GM12878 (cell line): ENCODE results near the gene HELZ. TPM values are rescaled to one million over a fixed set of nuclear protein-coding genes. Genes with fewer than 3 reads are reported as not detected.

Source experiments
- ATAC-seq: fragments of 200-7000 bp; cut with Tn5 transposase; 3 replicates; pipeline ENCODE4 v1.9.1; 2020; ENCODE audit warnings: mild to moderate bottlenecking, moderate library complexity
- BruUV-seq: library from RNA; stranded (reverse); fragments of 400-500 nt; replicated peaks from 2 replicates; lab custom pipeline; 2021; lab: Mats Ljungman, UMichigan
- CTCF ChIA-PET: fragments of 300-600 bp; sonication (Branson Sonifier 250); formaldehyde crosslinking; extraction: SDS; loops from one replicate; lab custom pipeline; 2021; ENCODE audit warnings: inconsistent platforms; lab: Yijun Ruan, JAX
- POLR2A ChIA-PET: fragments of 350-600 bp; formaldehyde crosslinking; extraction: SDS; loops from one replicate; lab custom pipeline; 2021; ENCODE audit warnings: inconsistent platforms; lab: Charles Lee
- RAD21 ChIA-PET: fragments of 300-600 bp; sonication (Branson Sonifier 250); formaldehyde crosslinking; loops from one replicate; lab custom pipeline; 2023; ENCODE audit warnings: antibody characterized with exemption; ENCODE audit not compliant: unreplicated experiment; lab: Charles Lee
- SMC1A ChIA-PET: fragments of 300-600 bp; sonication (Branson Sonifier 250); formaldehyde crosslinking; loops from one replicate; lab custom pipeline; 2023; ENCODE audit not compliant: unreplicated experiment, uncharacterized antibody; lab: Charles Lee
- DNase-seq: peaks from one replicate; pipeline ENCODE4 v3.0.0-alpha.2; 2011; ENCODE audit warnings: low read depth, low spot score
- FAIRE-seq: peaks from 3 replicates; lab custom pipeline; 2011; peaks lifted over from hg19 to GRCh38; lab: Jason Lieb, UNC
- H2AFZ ChIP-seq: 2 replicates; pipeline ENCODE4 v1.6.0; 2011; ENCODE audit warnings: low read depth, low read length, control low read depth; ENCODE audit not compliant: control insufficient read depth
- H3K27ac ChIP-seq: 2 replicates; pipeline ENCODE4 v1.5.1; 2011; ENCODE audit warnings: control low read depth; ENCODE audit not compliant: control insufficient read depth, insufficient read depth
- H3K27me3 ChIP-seq, 2 experiments: replicated peaks in 1 of 2; 2 replicates each; pipeline versions ENCODE4 v1.6.0 to v1.6.1; 2011; ENCODE audit warnings: low read length in 1 of 2; ENCODE audit not compliant: control insufficient read depth in 2 of 2, insufficient read depth in 2 of 2
- H3K36me3 ChIP-seq, 2 experiments: 2 replicates each; pipeline ENCODE4 v1.5.1; 2011; ENCODE audit warnings: low read length in 1 of 2; ENCODE audit not compliant: control insufficient read depth in 2 of 2, insufficient read depth in 2 of 2
- H3K4me1 ChIP-seq: 2 replicates; pipeline ENCODE4 v1.6.1; 2011; ENCODE audit warnings: mild to moderate bottlenecking, low read length, moderate library complexity, mixed read lengths; ENCODE audit not compliant: control insufficient read depth, insufficient read depth
- H3K4me2 ChIP-seq: 2 replicates; pipeline ENCODE4 v1.6.0; 2011; ENCODE audit warnings: control low read depth; ENCODE audit not compliant: control insufficient read depth, insufficient read depth
- H3K4me3 ChIP-seq: fragments of 200-600 bp; sonication (generic); 2 replicates; pipeline ENCODE4 v1.5.1; 2016
- H3K79me2 ChIP-seq: 2 replicates; pipeline ENCODE4 v1.6.0; 2011; ENCODE audit warnings: low read length; ENCODE audit not compliant: control insufficient read depth, insufficient read depth
- H3K9ac ChIP-seq: 2 replicates; pipeline ENCODE4 v1.8.0; 2011; ENCODE audit warnings: low read length, control low read depth, mixed read lengths; ENCODE audit not compliant: control insufficient read depth, insufficient read depth
- H3K9me3 ChIP-seq: replicated peaks from 3 replicates; pipeline ENCODE4 v1.5.1; 2011; ENCODE audit warnings: mild to moderate bottlenecking, low read length; ENCODE audit not compliant: control insufficient read depth, insufficient read depth
- H4K20me1 ChIP-seq: 2 replicates; pipeline ENCODE4 v1.6.0; 2011; ENCODE audit not compliant: control insufficient read depth, insufficient read depth
- BRCA1 ChIP-seq: IDR thresholded peaks from 2 replicates; pipeline ENCODE4 v1.6.1; 2011; ENCODE audit warnings: low read depth, low read length, improper control_type of control experiment
- EGR1 ChIP-seq, 2 experiments: IDR thresholded peaks; 1 replicate in 1 of 2; 2 replicates in 1 of 2; pipeline ENCODE4 v1.6.1; 2011 to 2012; ENCODE audit warnings: low read depth in 2 of 2, low read length in 2 of 2, borderline replicate concordance in 1 of 2, mild to moderate bottlenecking in 1 of 2, moderate library complexity in 1 of 2
- IKZF2 ChIP-seq, 2 experiments: fragments of 450-650 bp; IDR thresholded peaks; 2 replicates each; pipeline ENCODE4 v1.6.1; 2017; ENCODE audit warnings: mild to moderate bottlenecking in 2 of 2, moderate library complexity in 2 of 2
- IRF4 ChIP-seq: IDR thresholded peaks from 2 replicates; pipeline ENCODE4 v1.6.1; 2011; ENCODE audit warnings: low read depth, low read length
- TBL1XR1 ChIP-seq: IDR thresholded peaks from 2 replicates; pipeline ENCODE4 v1.6.1; 2012; ENCODE audit warnings: low read depth, low read length, improper control_type of control experiment
- ZNF274 ChIP-seq: IDR thresholded peaks from one replicate; pipeline ENCODE4 v1.8.0; 2011; ENCODE audit not compliant: insufficient read length, insufficient read depth
- WGBS: methylation state at CpG from one replicate; pipeline ENCODE4 v1.1.6; 2016; ENCODE audit warnings: low lambda C conversion rate; ENCODE audit not compliant: insufficient replicate concordance, insufficient coverage; ENCODE audit errors: missing lambda C conversion rate; 5-methylcytosine and 5-hydroxymethylcytosine counted together
- in situ Hi-C: fragments of 300-500 bp; cut with MboI; formaldehyde crosslinking; loops from 9 replicates; pipeline ENCODE4 v1.14.3; 2018; ENCODE audit warnings: mixed read lengths
- intact Hi-C: fragments of 100-400 bp; cut with micrococcal nuclease; formaldehyde crosslinking; loops from one replicate; pipeline ENCODE4 v1.14.2; 2022; ENCODE audit not compliant: unreplicated experiment
- polyA plus RNA-seq, 11 experiments: library from polyadenylated mRNA; depleted of rRNA in 4 of 11; unstranded in 6 of 11; stranded (reverse) in 5 of 11; fragments of >200 nt; fragmentation: Nextera tagmentation in 4 of 11; fragmentation: Illumina TruSeq in 1 of 11; extraction: Ambion mirVana in 4 of 11; extraction: Trizol in 1 of 11; gene quantifications; 1 replicate in 1 of 11; 2 replicates in 10 of 11; pipeline versions ENCODE4 v1.2.1 to v1.2.3, GENCODE V29; 2011 to 2016; ENCODE audit warnings: inconsistent platforms in 2 of 11, missing spikeins in 2 of 11, low read depth in 1 of 11
- total RNA-seq, 4 experiments: library from RNA; depleted of rRNA in 3 of 4; stranded (reverse); fragments of >200 nt in 3 of 4; fragmentation: Illumina TruSeq in 1 of 4; extraction: Trizol in 1 of 4; gene quantifications; 2 replicates each; pipeline versions ENCODE4 v1.2.1 to v1.2.3, GENCODE V29; 2013 to 2021

The HELZ gene
- total and polyA plus RNA-seq, 10 of the 15 experiments (the other 5 are each of a cell fraction or from before 2014, with no cell fraction given): 1.5 to 36.8 (median 19.1) TPM

GRCh38 chr17:67260170-67260987, 15.4 kb upstream of the HELZ start:
- ATAC-seq (peak; percentile 54), FAIRE-seq (peak; percentile 23), DNase-seq (no peak)
- Histone ChIP-seq H3K27me3 (no peaks in the 10 kb centered on the region), H3K36me3 (no peaks in the 10 kb centered on the region), H3K9ac (no peak overlapping the region), H3K4me1 (no peaks in the 10 kb centered on the region; the same call in 1 of the 2 replicates), H3K9me3 (peaks cover 3% of the 10 kb centered on the region), H3K27ac (no peak overlapping the region), H2AFZ (no peak overlapping the region), H3K79me2 (no peaks in the 10 kb centered on the region), H4K20me1 (no peaks in the 10 kb centered on the region), H3K4me3 (no peak overlapping the region), H3K4me2 (peak overlapping the region; percentile 38; the same call in 1 of the 2 replicates)
- TF ChIP-seq BRCA1 (no peak), IKZF2 (IDR thresholded peaks at IDR 0.05) (0 out of 4 replicates have a peak, but pooled peaks of 1 of the 2 experiments have one; percentile 23), IRF4 (no peak), TBL1XR1 (no peak), ZNF274 (no peak), EGR1 (IDR thresholded peaks at IDR 0.05; ENCODE audit: borderline replicate concordance in 1 of 2, low read depth in 2 of 2, low read length in 2 of 2) (no peak)
- POLR2A ChIA-PET: no interaction called here
- SMC1A ChIA-PET: no interaction called here
- in situ Hi-C loops: no loop called here
- CTCF ChIA-PET: no interaction called here
- no TSS peak for BruUV-seq
- intact Hi-C loops: no loop called here
- RAD21 ChIA-PET: no interaction called here
- WGBS: 67% methylated on average over 14 of the region's 14 CpGs
